HG02885 (cell line): ENCODE measurements around the gene ZBTB44.
"Not testable (repeated sequence)": the region's sequence is repeated elsewhere in the genome, so short reads cannot be mapped to it uniquely, and the experiment has no call there.

Source experiments
- ATAC-seq: cut with Tn5 transposase; IDR thresholded peaks from one replicate; pipeline ENCODE4 v1.9.1; 2021; ENCODE audit warnings: mild to moderate bottlenecking; ENCODE audit not compliant: unreplicated experiment, poor library complexity

The ZBTB44 gene

DNA sequence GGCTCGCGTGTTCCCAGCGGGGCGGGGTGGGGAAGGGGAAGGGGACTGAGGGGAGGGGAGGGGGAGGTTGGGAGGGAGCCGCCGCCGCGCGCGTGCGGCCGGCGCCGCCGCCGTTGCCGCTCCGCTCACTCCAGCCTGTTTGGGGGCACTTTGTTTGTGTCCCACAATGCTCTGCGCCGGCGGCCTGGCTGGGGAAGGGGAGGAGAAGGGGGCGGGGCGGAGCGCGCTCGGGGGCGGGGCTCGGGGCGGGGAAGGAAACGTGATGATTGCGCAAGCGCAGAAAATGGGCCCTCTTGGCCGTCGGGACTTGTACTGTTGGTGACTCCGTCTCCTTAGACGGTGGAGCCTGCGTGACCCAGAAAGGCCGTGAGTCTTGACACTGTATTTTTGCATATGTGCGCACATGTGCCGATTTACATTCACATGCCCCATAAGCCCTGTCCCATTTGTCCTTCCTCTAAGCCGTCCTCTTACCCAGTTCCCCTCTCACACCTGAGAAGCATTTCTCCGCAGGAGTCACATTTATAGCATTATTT is at the start of gene ZBTB44:
ZBTB44 (minus strand) TSS at position 168 of the 536 bp plus-strand sequence. CDS start 53,044 bp downstream, outside the sequence.
- peak; percentile 61 for ATAC-seq

DNA sequence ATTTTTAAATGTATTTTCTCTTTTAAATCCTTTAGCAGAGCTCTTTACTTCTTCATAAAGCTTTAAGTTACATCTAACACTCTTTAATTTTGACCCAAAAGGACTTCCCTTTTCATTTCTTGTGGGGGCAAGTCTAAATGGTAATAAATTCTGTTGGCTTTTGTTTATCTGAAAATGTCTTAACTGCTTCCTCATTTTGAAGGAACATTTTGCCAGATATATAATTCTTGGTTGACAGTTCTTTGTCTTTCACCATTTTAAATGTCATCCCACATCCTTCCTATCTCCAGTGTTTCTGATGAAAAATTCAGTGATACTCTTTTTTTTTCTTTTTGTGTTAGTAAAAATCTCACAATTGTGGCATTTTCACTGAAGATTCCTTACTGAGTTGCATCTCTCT is 44.7 kb upstream of the ZBTB44 start:
- no peak for ATAC-seq

GRCh38 chr11:130358398-130358797 is 43.7 kb upstream of the ZBTB44 start:
- ATAC-seq: no peak

DNA sequence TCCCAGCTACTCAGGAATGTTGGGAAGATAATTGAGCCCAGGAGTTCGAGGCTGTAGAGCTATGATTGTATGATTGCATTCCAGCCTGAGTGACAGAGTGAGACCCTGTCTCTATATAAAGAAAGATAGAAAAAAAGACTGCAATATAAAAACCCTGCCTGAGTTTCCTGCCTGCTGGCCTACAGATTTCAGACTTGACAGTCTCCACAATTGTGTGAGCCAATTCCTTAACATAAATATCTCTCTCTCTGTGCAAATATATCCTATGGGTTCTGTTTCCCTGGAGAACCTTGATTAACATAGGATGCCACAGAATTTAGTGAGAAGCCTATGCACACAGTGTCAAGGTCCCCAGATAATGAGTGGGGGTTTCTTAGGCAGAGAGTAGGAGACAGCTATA is 32.5 kb upstream of the ZBTB44 start:
- no peak for ATAC-seq

- ATAC-seq: no peak
Observed at GRCh38 chr11:130344841-130345240, 30.1 kb upstream of the ZBTB44 start.

GRCh38 chr11:130340671-130341319 is 26.1 kb upstream of the ZBTB44 start:
- ATAC-seq: no peak

DNA sequence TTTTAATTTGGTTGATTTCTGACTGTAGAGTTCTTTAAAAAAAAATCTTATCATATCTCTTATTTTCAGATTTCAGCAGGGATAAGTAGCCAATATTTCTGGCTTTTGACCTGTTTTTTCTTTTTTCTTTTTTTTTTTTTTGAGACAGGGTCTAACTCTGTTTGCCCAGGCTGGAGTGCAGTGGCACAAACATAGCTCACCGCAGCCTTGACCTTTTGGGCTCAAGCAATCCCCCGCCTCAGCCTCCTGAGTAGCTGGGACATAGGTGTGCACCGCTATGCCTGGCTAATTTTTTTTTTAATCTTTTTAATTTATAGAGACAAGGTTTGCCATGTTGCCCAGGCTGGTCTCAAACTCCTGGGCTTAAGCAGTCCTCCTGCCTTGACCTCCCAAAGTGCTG is 23.9 kb upstream of the ZBTB44 start:
- ATAC-seq: no peak

GRCh38 chr11:130337281-130338089 is 22.8 kb upstream of the ZBTB44 start:
- ATAC-seq: no peak

GRCh38 chr11:130331397-130331796 is 16.7 kb upstream of the ZBTB44 start:
- ATAC-seq: not testable (repeated sequence)

- ATAC-seq: no peak
Observed at GRCh38 chr11:130330101-130330684, 15.5 kb upstream of the ZBTB44 start.

DNA sequence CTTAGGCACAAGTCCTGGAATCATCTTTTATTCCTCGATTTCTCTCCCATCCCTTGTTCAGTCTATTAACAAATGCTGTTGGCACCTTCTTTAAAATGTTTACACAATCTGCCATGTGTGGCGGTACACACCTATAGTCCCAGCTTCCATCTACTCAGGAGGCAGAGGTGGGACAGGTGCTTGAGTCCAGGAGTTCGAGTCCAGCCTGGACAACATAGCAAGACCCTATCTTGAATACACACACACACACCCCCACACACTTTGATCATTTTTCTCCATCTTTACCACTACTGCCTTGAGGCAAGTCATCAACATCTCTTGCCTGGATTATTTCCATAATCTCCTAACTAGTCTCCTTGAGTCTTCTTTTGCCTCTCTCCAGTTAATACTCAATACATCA is 13.7 kb upstream of the ZBTB44 start:
- ATAC-seq: no peak

DNA sequence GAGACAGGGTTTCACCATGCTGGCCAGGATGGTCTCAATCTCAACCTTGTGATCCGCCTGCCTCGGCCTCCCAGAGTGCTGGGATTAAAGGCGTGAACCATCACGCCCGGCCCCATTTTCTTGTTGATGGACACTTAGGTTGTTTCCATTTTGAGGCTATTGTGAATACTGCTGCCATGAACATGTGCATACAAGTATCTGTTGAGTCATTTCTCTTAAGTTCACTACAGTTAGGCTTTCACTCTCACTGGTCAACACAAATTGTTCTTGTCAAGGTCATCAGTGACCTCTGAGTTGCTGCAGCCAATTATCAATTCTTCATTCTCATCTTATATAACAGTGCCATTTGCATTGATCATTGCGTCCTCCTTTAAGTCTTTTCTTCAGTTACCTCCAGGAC is 13.0 kb upstream of the ZBTB44 start:
- no peak for ATAC-seq

GRCh38 chr11:130325691-130326090 is 11.0 kb upstream of the ZBTB44 start:
- ATAC-seq: no peak

- ATAC-seq: no peak
Observed at GRCh38 chr11:130323452-130324450, 9.0 kb upstream of the ZBTB44 start.

- no peak for ATAC-seq
Observed at GRCh38 chr11:130322126-130322525, 7.4 kb upstream of the ZBTB44 start.

DNA sequence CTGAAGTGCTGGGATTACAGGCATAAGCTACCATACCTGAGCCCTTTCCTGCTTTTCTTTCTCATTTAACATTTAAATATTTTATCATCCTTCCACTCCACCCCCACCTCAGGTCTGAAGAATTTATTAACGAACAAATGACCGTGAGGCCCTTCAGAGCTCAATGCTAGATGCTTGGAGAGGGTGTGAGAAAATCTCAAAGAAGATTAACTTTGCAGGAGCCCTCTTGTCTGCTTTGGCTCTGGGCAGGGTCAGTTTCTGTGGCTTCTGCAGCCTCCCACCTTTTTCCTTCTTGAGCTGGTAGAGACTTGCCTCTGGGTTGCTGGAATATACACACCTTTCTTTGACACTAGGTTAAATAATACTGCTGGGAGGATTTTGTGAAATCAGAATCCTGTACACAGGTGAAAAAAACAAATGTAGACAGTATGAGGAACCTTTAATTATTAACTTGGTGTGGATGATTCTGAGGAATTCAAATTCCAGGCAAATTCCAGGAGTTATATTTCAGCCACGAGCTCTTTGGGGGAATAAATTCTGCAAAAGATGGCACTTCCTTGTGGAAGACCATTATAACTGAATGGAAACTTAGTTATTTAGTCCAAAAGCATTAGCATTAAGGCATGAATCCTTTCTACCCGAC is 3.4 kb upstream of the ZBTB44 start:
- no peak for ATAC-seq

GRCh38 chr11:130315354-130315970 is 745 bp upstream of the ZBTB44 start:
- peak; percentile 36 for ATAC-seq

DNA sequence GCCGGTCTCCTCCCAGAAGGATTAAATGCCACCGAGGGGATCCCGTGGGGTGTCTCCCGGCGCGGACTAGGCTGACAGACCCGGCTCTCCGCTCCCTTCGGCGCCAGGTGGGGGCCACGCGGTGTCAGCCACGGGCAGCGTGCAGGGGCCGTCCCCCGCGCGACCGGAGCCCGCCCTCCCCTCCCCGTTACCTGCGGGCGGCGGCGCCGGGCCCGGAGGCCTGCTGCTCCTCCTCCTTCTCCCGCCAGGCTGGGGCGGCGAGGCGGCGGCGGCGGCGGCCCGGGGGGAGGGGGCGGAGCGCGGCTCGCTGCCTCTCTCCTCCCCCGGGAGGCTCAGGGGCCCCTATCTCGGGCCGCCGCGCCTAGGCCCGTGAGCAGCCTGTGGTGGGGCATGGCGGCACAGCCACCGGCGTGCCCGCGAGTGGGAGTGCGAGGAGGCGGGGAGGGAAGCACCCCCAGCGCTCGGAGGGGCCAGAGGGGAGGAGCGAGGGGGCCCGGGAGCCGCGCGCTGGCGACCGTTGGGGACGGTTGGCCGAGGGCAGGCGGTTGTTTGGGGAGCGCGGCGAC is 450 bp downstream of the ZBTB44 start:
- ATAC-seq: peak; percentile 64
